ENCODE measurements around the gene IQCM. TPM values are rescaled to one million over a fixed set of nuclear protein-coding genes. Genes with fewer than 3 reads are reported as not detected.

Gene IQCM
- total RNA-seq, 1 experiment from 2014 or later: not detected

DNA sequence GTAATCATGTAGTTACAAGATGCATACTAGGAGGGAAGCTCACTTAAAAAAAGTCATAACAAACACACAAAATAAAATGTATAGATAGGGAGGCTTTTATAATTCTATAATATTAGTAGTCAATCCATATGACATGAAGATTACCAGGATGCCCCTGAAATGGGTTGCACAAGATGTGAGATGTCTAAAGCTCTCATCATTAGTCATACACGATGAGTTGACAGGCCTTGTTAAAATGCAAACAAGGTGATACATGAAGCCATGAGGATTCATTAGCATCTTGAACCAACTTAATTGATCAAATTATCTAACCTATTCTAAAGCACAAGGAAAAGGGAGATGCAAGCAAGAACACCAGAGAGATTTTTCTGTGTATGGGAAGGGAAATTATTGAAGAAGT, 470.2 kb downstream of the IQCM start:
- BruUV-seq (replicated peaks): no TSS peak
- ATAC-seq: no peak
- POLR2A ChIA-PET: no interaction called here
- H3K36me3 ChIP-seq (ENCODE audit: control insufficient read depth, insufficient read depth, low read length): no peaks in the 10 kb centered on the region
- no peaks in the 10 kb centered on the region for H3K27me3 ChIP-seq (ENCODE audit: control insufficient read depth, insufficient read depth, low read length)
- CTCF ChIA-PET: no interaction called here
- no peak overlapping the region for H3K27ac ChIP-seq (ENCODE audit: low read length)
- DNase-seq (ENCODE audit: low read depth, low spot score): no peak
- in situ Hi-C loops (cut with HindIII; ENCODE audit: low pct_unique_long_range_greater_than_20kb, low sequenced_read_pairs): no loop called here
- H3K4me1 ChIP-seq (ENCODE audit: control insufficient read depth, insufficient read depth, low read length): no peaks in the 10 kb centered on the region
- no peaks in the 10 kb centered on the region for H3K9me3 ChIP-seq (ENCODE audit: control insufficient read depth, insufficient read depth, low read depth, low read length)
- intact Hi-C loops (cut with micrococcal nuclease; ENCODE audit: unreplicated experiment): no loop called here
- no peak overlapping the region for H3K4me3 ChIP-seq (ENCODE audit: low read depth in 2 of 2, low read length in 2 of 2)
- TF ChIP-seq SIN3A (IDR thresholded peaks at IDR 0.05; ENCODE audit: borderline replicate concordance, insufficient read depth, low read depth, low read length): no peak
- TF ChIP-seq POLR2AphosphoS5 (IDR thresholded peaks at IDR 0.05; ENCODE audit: low read depth, low read length): no peak
- TF ChIP-seq, protein P1, sequence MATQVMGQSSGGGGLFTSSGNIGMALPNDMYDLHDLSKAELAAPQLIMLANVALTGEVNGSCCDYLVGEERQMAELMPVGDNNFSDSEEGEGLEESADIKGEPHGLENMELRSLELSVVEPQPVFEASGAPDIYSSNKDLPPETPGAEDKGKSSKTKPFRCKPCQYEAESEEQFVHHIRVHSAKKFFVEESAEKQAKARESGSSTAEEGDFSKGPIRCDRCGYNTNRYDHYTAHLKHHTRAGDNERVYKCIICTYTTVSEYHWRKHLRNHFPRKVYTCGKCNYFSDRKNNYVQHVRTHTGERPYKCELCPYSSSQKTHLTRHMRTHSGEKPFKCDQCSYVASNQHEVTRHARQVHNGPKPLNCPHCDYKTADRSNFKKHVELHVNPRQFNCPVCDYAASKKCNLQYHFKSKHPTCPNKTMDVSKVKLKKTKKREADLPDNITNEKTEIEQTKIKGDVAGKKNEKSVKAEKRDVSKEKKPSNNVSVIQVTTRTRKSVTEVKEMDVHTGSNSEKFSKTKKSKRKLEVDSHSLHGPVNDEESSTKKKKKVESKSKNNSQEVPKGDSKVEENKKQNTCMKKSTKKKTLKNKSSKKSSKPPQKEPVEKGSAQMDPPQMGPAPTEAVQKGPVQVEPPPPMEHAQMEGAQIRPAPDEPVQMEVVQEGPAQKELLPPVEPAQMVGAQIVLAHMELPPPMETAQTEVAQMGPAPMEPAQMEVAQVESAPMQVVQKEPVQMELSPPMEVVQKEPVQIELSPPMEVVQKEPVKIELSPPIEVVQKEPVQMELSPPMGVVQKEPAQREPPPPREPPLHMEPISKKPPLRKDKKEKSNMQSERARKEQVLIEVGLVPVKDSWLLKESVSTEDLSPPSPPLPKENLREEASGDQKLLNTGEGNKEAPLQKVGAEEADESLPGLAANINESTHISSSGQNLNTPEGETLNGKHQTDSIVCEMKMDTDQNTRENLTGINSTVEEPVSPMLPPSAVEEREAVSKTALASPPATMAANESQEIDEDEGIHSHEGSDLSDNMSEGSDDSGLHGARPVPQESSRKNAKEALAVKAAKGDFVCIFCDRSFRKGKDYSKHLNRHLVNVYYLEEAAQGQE (IDR thresholded peaks at IDR 0.05; ENCODE audit: insufficient read depth in 1 of 2, low read depth in 2 of 2, low read length in 1 of 2): no peak

DNA sequence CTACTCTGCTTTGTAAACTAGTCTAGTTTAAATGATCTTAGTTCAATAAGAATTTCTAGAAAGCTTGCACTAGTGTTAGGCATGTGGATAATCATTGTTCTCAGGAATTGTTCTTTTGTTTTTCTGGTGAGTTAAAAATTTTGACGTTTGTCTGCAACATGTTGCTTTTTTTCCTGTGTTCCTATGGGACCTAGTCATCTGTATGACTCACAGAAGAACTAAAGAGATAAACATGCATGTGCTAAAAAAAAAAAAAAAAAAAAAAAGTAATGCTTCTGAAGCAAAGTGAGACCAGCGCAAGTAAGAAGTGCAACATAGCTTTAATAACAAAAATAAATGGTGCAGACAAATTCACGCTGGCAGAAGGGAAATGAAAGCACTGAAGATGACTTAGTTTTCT, 471.2 kb downstream of the IQCM start:
- DNase-seq (ENCODE audit: low read depth, low spot score): no peak
- BruUV-seq (replicated peaks): no TSS peak
- in situ Hi-C loops (cut with HindIII; ENCODE audit: low pct_unique_long_range_greater_than_20kb, low sequenced_read_pairs): no loop called here
- H3K27me3 ChIP-seq (ENCODE audit: control insufficient read depth, insufficient read depth, low read length): no peaks in the 10 kb centered on the region
- H3K4me3 ChIP-seq (ENCODE audit: low read depth in 2 of 2, low read length in 2 of 2): no peak overlapping the region
- intact Hi-C loops (cut with micrococcal nuclease; ENCODE audit: unreplicated experiment): no loop called here
- H3K4me1 ChIP-seq (ENCODE audit: control insufficient read depth, insufficient read depth, low read length): no peaks in the 10 kb centered on the region
- ChIA-PET POLR2A (no interaction called here), CTCF (no interaction called here)
- H3K9me3 ChIP-seq (ENCODE audit: control insufficient read depth, insufficient read depth, low read depth, low read length): no peaks in the 10 kb centered on the region
- H3K27ac ChIP-seq (ENCODE audit: low read length): no peak overlapping the region
- TF ChIP-seq POLR2AphosphoS5 (IDR thresholded peaks at IDR 0.05; ENCODE audit: low read depth, low read length) (no peak), TCF7L2 (IDR thresholded peaks at IDR 0.05; ENCODE audit: low read depth, low read length) (no peak), SIN3A (IDR thresholded peaks at IDR 0.05; ENCODE audit: borderline replicate concordance, insufficient read depth, low read depth, low read length) (no peak)
- TF ChIP-seq, protein P2, sequence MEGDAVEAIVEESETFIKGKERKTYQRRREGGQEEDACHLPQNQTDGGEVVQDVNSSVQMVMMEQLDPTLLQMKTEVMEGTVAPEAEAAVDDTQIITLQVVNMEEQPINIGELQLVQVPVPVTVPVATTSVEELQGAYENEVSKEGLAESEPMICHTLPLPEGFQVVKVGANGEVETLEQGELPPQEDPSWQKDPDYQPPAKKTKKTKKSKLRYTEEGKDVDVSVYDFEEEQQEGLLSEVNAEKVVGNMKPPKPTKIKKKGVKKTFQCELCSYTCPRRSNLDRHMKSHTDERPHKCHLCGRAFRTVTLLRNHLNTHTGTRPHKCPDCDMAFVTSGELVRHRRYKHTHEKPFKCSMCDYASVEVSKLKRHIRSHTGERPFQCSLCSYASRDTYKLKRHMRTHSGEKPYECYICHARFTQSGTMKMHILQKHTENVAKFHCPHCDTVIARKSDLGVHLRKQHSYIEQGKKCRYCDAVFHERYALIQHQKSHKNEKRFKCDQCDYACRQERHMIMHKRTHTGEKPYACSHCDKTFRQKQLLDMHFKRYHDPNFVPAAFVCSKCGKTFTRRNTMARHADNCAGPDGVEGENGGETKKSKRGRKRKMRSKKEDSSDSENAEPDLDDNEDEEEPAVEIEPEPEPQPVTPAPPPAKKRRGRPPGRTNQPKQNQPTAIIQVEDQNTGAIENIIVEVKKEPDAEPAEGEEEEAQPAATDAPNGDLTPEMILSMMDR (IDR thresholded peaks at IDR 0.05): no peak
- TF ChIP-seq, protein P1 (IDR thresholded peaks at IDR 0.05; ENCODE audit: insufficient read depth in 1 of 2, low read depth in 2 of 2, low read length in 1 of 2): no peak
- H3K36me3 ChIP-seq (ENCODE audit: control insufficient read depth, insufficient read depth, low read length): no peaks in the 10 kb centered on the region
- no peak for ATAC-seq
